Lung (tissue), 12 donors: ENCODE data around the gene RBM4. TPM values are rescaled to one million over a fixed set of nuclear protein-coding genes. Genes with fewer than 3 reads are reported as not detected.

ENCODE experiments used
- ATAC-seq: fragments of 200-7000 bp; cut with Tn5 transposase; one replicate; pipeline ENCODE4 v1.9.1; 2020; ENCODE audit warnings: moderate number of reproducible peaks; ENCODE audit not compliant: insufficient read depth, low FRiP score
- DNase-seq, 3 donors: peaks; one replicate each; pipeline ENCODE4 v3.0.0-alpha.2; 2013 to 2017
- H3K27ac ChIP-seq, 2 donors: one replicate each; pipeline ENCODE4 v1.5.1; 2013; ENCODE audit warnings: mild to moderate bottlenecking in 2 of 2, moderate library complexity in 2 of 2, control low read depth in 1 of 2, inconsistent platforms in 1 of 2, low read depth in 1 of 2, low read length in 1 of 2
- H3K27me3 ChIP-seq, 3 donors: one replicate each; pipeline ENCODE4 v1.5.1; 2013; ENCODE audit warnings: low read length in 2 of 3; ENCODE audit not compliant: control insufficient read depth in 3 of 3, insufficient read depth in 3 of 3
- H3K36me3 ChIP-seq, 4 donors: one replicate each; pipeline ENCODE4 v1.5.1; 2013; ENCODE audit warnings: low read length in 4 of 4, mild to moderate bottlenecking in 1 of 4, moderate library complexity in 1 of 4; ENCODE audit not compliant: control insufficient read depth in 4 of 4, insufficient read depth in 4 of 4
- H3K4me1 ChIP-seq, 5 donors: one replicate each; pipeline ENCODE4 v1.5.1; 2013; ENCODE audit warnings: low read length in 5 of 5, mild to moderate bottlenecking in 2 of 5, moderate library complexity in 1 of 5; ENCODE audit not compliant: control insufficient read depth in 5 of 5, insufficient read depth in 5 of 5
- H3K4me3 ChIP-seq: one replicate; pipeline ENCODE4 v1.5.1; 2013; ENCODE audit warnings: mild to moderate bottlenecking, control low read depth, moderate library complexity
- H3K9ac ChIP-seq, 2 donors: one replicate each; pipeline ENCODE4 v1.5.1; 2013; ENCODE audit warnings: low read length in 2 of 2, control low read depth in 1 of 2; ENCODE audit not compliant: insufficient read depth in 1 of 2
- H3K9me3 ChIP-seq, 4 donors: one replicate each; pipeline ENCODE4 v1.5.1; 2013; ENCODE audit warnings: low read length in 3 of 4, mild to moderate bottlenecking in 1 of 4, moderate library complexity in 1 of 4; ENCODE audit not compliant: control insufficient read depth in 4 of 4, insufficient read depth in 3 of 4
- WGBS, 2 donors: extraction: QIAGEN DNeasy Blood & Tissue Kit; methylation state at CpG; one replicate each; pipeline ENCODE4 v1.1.7; 2013; 5-methylcytosine and 5-hydroxymethylcytosine counted together
- polyA plus RNA-seq, 2 donors: library from polyadenylated mRNA; stranded (reverse); fragments of 200-250 nt; gene quantifications; one replicate each; pipeline ENCODE4 v1.2.1, GENCODE V29; 2013
- total RNA-seq, 2 donors: library from RNA; depleted of rRNA in 1 of 2; stranded (reverse); fragments of >200 nt in 1 of 2; gene quantifications; one replicate each; pipeline ENCODE4 v1.2.1, GENCODE V29; 2014 to 2021
- TF ChIP-seq, protein P1 (sequence below): IDR thresholded peaks from 2 replicates; pipeline ENCODE4 v1.5.1; 2012; ENCODE audit warnings: mild to moderate bottlenecking; ENCODE audit errors: control extremely low read depth, extremely low read depth
- donor health status: control.
- donor health status: control.
- donor health status: Bipolar disorder and iron deficiency.
- donor health status: healthy.
- donor health status: DM: yes; HTN: yes; CAD: no.

RBM4 gene
- total and polyA plus RNA-seq, 4 donors = 77.2 to 153 (median 101) TPM

DNA sequence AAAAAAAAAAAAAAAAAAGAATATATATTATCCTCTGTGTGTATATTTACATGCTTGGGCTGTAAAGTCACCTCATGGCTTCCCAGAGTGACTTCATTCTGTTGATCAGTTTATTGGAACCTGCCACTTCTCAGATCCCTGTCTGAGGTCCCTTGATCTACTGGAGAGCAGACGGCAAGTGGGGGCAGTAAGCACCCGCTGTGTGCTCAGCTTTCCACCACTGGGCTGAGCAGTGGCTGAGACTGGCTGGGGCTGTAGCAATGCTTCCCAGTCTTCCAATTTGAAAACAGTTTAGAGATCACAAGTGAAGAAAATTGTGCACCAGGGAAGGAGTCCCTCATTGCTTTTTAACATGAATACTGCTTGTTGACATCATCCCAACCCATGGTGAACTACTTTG, 46.1 kb downstream of the RBM4 start:
- no peak overlapping the region for H3K27ac ChIP-seq
- no peak overlapping the region for H3K9ac ChIP-seq
- H3K4me3 ChIP-seq = no peak overlapping the region
- TF ChIP-seq, protein P1, sequence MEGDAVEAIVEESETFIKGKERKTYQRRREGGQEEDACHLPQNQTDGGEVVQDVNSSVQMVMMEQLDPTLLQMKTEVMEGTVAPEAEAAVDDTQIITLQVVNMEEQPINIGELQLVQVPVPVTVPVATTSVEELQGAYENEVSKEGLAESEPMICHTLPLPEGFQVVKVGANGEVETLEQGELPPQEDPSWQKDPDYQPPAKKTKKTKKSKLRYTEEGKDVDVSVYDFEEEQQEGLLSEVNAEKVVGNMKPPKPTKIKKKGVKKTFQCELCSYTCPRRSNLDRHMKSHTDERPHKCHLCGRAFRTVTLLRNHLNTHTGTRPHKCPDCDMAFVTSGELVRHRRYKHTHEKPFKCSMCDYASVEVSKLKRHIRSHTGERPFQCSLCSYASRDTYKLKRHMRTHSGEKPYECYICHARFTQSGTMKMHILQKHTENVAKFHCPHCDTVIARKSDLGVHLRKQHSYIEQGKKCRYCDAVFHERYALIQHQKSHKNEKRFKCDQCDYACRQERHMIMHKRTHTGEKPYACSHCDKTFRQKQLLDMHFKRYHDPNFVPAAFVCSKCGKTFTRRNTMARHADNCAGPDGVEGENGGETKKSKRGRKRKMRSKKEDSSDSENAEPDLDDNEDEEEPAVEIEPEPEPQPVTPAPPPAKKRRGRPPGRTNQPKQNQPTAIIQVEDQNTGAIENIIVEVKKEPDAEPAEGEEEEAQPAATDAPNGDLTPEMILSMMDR = no peak
- H3K27me3 ChIP-seq = no peaks in the 10 kb centered on the region
- H3K4me1 ChIP-seq = peaks cover 0 to 3% (median 0%) of the 10 kb centered on the region in 5 donors
- WGBS, 2 donors = 95 to 98% methylated on average over 2 of the region's 2 CpGs
- ATAC-seq (no peak), DNase-seq (no peak)
- H3K9me3 ChIP-seq = no peaks in the 10 kb centered on the region
- H3K36me3 ChIP-seq = no peaks in the 10 kb centered on the region

DNA sequence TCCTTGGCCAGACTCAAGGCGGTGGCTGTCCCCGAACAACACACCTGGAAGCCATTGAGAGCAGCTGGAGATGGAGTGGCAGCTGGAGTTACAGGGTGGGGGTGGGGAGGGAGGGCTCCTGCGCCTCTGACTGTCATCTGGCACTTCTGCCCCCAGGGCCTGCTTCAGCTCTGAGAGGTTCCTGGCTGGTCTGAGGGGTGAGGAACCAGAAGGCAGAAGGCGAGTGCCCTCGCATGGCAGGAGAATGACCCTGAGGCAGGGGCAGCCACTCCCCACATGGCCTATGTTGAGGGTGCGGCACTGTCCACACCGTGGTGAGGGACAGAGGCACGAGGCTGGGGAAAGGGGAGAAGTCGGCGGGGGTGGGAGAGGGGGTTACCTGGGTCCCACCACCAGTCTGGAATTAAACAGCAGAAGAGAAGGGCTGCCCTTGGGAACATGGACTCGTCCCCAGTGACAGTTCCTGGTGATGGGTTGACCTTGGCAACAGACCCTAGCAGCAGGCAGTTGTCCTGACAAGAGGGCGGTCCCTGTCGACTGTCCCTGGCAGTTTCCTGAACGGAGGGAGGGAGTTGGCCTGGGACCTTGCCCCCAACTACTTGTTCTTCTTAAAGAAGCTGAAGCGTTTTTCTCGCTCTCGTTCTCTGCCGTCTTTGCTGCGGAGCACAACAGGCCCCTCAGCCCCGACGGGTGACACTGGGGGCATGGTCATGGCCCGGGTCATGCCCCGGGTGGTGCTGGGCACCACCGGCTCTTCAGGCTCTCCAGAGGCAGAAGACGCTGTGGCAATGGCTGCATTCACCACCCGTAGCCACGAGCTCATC, 47.0 kb downstream of the RBM4 start:
- Histone ChIP-seq H3K27me3 (no peaks in the 10 kb centered on the region), H3K27ac (no peak overlapping the region), H3K4me1 (peaks cover 0 to 3% (median 0%) of the 10 kb centered on the region in 5 donors), H3K9ac (no peak overlapping the region), H3K4me3 (no peak overlapping the region), H3K9me3 (no peaks in the 10 kb centered on the region), H3K36me3 (no peaks in the 10 kb centered on the region)
- WGBS, 2 donors = 87 to 90% methylated on average over 27 of the region's 27 CpGs
- TF ChIP-seq, protein P1 = no peak
- ATAC-seq (no peak), DNase-seq (no peak)

DNA sequence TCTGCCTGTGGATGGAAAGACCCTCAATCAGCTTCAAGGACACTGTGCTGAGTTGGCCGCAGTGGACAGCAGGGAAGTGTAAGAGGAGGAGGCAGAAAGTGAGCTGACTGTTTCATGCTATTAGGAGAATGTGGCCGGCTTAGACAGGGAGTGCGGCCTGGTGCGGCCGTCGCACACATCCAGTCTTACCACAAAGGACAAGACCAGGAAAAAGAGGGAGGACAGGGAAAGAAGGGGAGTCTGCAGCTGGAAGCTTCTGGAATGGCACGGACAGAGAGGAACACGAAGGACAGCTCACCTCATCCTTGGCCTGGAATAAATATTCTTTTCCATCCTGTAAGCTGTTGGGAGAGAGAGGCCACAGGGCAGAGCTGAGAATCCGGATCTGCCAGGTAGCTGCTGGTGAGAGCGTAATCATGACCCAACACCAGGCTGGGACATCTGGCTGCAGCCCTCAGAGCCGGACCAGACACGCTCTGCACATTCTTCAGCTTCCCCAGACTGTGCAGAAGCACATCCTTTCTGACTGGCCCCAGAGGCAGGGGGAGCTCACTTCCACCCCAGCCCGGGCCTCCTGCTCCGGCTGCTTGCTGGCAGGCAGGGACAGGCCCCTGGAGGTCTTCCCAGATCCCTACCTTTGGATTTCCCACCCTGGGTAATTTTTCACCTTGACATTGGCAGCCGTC, 47.7 kb downstream of the RBM4 start:
- Histone ChIP-seq H3K9ac (no peak overlapping the region), H3K27ac (no peak overlapping the region), H3K36me3 (no peaks in the 10 kb centered on the region), H3K4me1 (peaks cover 0 to 3% (median 0%) of the 10 kb centered on the region in 5 donors), H3K9me3 (no peaks in the 10 kb centered on the region), H3K4me3 (no peak overlapping the region), H3K27me3 (no peaks in the 10 kb centered on the region)
- ATAC-seq = no peak
- TF ChIP-seq, protein P1 = no peak
- WGBS, 2 donors = 91 to 95% methylated on average over 15 of the region's 15 CpGs
- DNase-seq = no peak
